Omental fat pad (tissue), 4 donors: Measurements from ENCODE around the gene CALCB. TPM values are rescaled to one million over a fixed set of nuclear protein-coding genes. Genes with fewer than 3 reads are reported as not detected.

Source experiments
- ATAC-seq: fragments of 150-250 bp; one replicate; pipeline ENCODE4 v1.9.1; 2016; ENCODE audit warnings: mild to moderate bottlenecking, moderate library complexity; ENCODE audit not compliant: low FRiP score
- DNase-seq: peaks from one replicate; pipeline ENCODE4 v3.0.0-alpha.2; 2019; ENCODE audit warnings: low spot score
- CTCF ChIP-seq, 3 donors: fragments of 450-650 bp; IDR thresholded peaks; one replicate each; pipeline ENCODE4 v1.5.1; 2016 to 2017; ENCODE audit warnings: antibody characterized with exemption in 3 of 3, mild to moderate bottlenecking in 3 of 3, moderate library complexity in 2 of 3
- total RNA-seq, 4 donors: library from RNA; depleted of rRNA; stranded (reverse); fragments of >200 nt; gene quantifications; one replicate each; pipeline ENCODE4 v1.1.0, GENCODE V29; 2016

Gene CALCB
- total RNA-seq, 4 donors from 2014 or later, result 0.36 to 0.44 (median 0.37) TPM; not detected in 1

GRCh38 chr11:15097411-15097810 lies 24.0 kb downstream of the CALCB start:
- no peak for TF ChIP-seq CTCF (IDR thresholded peaks at IDR 0.05)
- ATAC-seq (no peak), DNase-seq (no peak)

GRCh38 chr11:15099267-15099666 lies 25.9 kb downstream of the CALCB start:
- ATAC-seq, result no peak
- no peak for TF ChIP-seq CTCF (IDR thresholded peaks at IDR 0.05)
- no peak for DNase-seq

- DNase-seq, result no peak
- ATAC-seq, result peak; percentile 42
- TF ChIP-seq CTCF (IDR thresholded peaks at IDR 0.05), result peak in 2 of 3 donors; percentile 10 to 34
Observed at GRCh38 chr11:15101072-15101709, 27.8 kb downstream of the CALCB start.

GRCh38 chr11:15104166-15104565 lies 30.8 kb downstream of the CALCB start:
- ATAC-seq (no peak), DNase-seq (no peak)
- no peak for TF ChIP-seq CTCF (IDR thresholded peaks at IDR 0.05)

- DNase-seq (no peak), ATAC-seq (no peak)
- TF ChIP-seq CTCF (IDR thresholded peaks at IDR 0.05), result no peak
Observed at GRCh38 chr11:15106201-15106965, 33.0 kb downstream of the CALCB start.

- no peak for TF ChIP-seq CTCF (IDR thresholded peaks at IDR 0.05)
- ATAC-seq (no peak), DNase-seq (no peak)
Observed at GRCh38 chr11:15107730-15108515, 34.5 kb downstream of the CALCB start.
